Naive thymus-derived CD8-positive, alpha-beta T cell (primary cell): ENCODE data around the gene PDCD6IP. TPM values are rescaled to one million over a fixed set of nuclear protein-coding genes. Genes with fewer than 3 reads are reported as not detected.

ENCODE experiments used
- ATAC-seq, 2 donors: fragments of 150-1000 bp; cut with Tn5 transposase in 1 of 2; sonication (Bioruptor Pico), chemical (Tn5 transposase) in 1 of 2; 1 replicate in 1 of 2; 2 replicates in 1 of 2; pipeline ENCODE4 v1.10.0; 2021; ENCODE audit warnings: mild to moderate bottlenecking in 2 of 2, moderate library complexity in 2 of 2
- POLR2A ChIA-PET: fragments of 350-600 bp; sonication (Branson Sonifier 250); formaldehyde crosslinking; loops from one replicate; lab custom pipeline; 2021; ENCODE audit warnings: antibody characterized with exemption; lab: Charles Lee
- DNase-seq, 10 donors: peaks; one replicate each; pipeline versions ENCODE4 v3.0.0 to v3.0.0-alpha.2; 2020 to 2022
- H3K27ac Mint-ChIP-seq, 10 donors: one replicate each; pipeline ENCODE4 v1.8.0; 2020 to 2022; ENCODE audit warnings: mild to moderate bottlenecking in 10 of 10, mixed read lengths in 10 of 10, moderate library complexity in 4 of 10, inconsistent platforms in 1 of 10
- H3K27me3 Mint-ChIP-seq, 5 donors: one replicate each; pipeline ENCODE4 v1.8.0; 2021 to 2022; ENCODE audit warnings: mixed read lengths in 5 of 5
- H3K36me3 Mint-ChIP-seq, 3 donors: one replicate each; pipeline ENCODE4 v1.8.0; 2020 to 2022; ENCODE audit warnings: mixed read lengths in 3 of 3, mild to moderate bottlenecking in 2 of 3, inconsistent platforms in 1 of 3
- H3K4me1 Mint-ChIP-seq, 4 donors: one replicate each; pipeline ENCODE4 v1.8.0; 2021 to 2022; ENCODE audit warnings: mixed read lengths in 4 of 4
- H3K4me3 Mint-ChIP-seq, 10 donors: one replicate each; pipeline ENCODE4 v1.8.0; 2020 to 2022; ENCODE audit warnings: mild to moderate bottlenecking in 10 of 10, mixed read lengths in 10 of 10, moderate library complexity in 6 of 10, inconsistent platforms in 1 of 10
- H3K9me3 Mint-ChIP-seq, 9 donors: one replicate each; pipeline ENCODE4 v1.8.0; 2020 to 2022; ENCODE audit warnings: mixed read lengths in 9 of 9, mild to moderate bottlenecking in 3 of 9, inconsistent platforms in 1 of 9, moderate library complexity in 1 of 9
- polyA plus RNA-seq, 3 donors: library from polyadenylated mRNA; unstranded; fragments of 300-500 nt; fragmentation: Illumina TruSeq; gene quantifications; one replicate each; pipeline ENCODE4 v1.2.3, GENCODE V29; 2021
- total RNA-seq, 8 experiments: library from RNA in 2 of 8; stranded (reverse) in 2 of 8; gene quantifications; one replicate each; pipeline ENCODE4 v1.2.3 and lab custom pipeline; 2021 to 2026

Gene PDCD6IP
- total and polyA plus RNA-seq, 5 experiments from 2014 or later: 56.9 to 216 (median 61.7) TPM

DNA sequence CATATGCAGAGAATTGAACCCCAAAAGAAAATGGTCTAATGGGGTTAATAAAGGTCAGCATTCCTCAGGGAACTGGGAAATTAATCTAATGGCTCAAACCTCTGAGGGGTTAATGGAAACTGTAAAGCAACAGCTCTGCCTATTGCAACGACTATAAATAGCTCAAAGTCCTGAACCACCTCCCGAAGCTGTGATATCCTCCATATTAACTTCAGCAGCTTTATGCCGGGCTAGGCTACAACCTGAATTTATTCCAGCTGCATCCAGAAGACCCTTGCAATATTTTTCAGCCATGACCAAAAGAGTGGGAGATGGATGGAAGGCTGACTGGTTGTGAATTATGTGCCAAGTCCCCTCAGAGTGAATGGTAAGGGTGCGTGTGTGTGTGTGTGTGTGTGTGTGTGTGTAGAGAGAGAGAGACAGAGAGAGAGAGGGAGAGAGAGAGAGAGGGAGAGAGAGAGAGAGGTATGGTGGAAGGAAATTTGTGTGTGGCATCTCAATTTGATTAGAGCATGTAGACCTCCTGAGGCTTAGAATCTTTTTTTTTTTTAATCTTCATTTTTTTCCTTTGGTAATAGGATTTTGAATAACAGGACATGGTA is 109.9 kb downstream of the PDCD6IP start:
- H3K4me1 Mint-ChIP-seq: no peaks in the 10 kb centered on the region
- H3K9me3 Mint-ChIP-seq: no peaks in the 10 kb centered on the region
- H3K27ac Mint-ChIP-seq: no peak overlapping the region
- DNase-seq (no peak), ATAC-seq (no peak)
- no peaks in the 10 kb centered on the region for H3K27me3 Mint-ChIP-seq
- H3K4me3 Mint-ChIP-seq: no peak overlapping the region
- H3K36me3 Mint-ChIP-seq: no peaks in the 10 kb centered on the region
- POLR2A ChIA-PET: no interaction called here

DNA sequence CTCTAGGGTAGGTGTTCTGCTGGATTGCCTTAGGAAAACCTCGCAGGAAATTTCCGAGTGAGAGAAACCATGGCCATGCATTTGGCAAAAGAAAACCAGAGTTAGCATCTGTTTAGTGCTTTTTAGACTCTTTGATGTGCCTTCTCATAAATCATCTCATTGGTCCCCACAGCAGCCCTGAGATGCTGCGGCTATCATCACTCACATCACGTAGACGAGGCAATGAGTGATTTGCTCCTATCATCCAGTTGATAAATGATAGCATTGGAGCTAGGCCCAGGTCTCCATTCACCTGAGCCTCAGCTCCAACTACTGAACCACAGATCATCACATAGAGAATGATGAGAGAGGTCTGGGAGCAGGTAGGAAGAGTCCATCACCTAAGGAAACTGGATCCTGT is 111.1 kb downstream of the PDCD6IP start:
- Mint-ChIP-seq H3K27ac (no peak overlapping the region), H3K4me1 (no peaks in the 10 kb centered on the region), H3K36me3 (no peaks in the 10 kb centered on the region), H3K27me3 (no peaks in the 10 kb centered on the region), H3K9me3 (no peaks in the 10 kb centered on the region), H3K4me3 (no peak overlapping the region)
- no peak for ATAC-seq
- POLR2A ChIA-PET: no interaction called here
- DNase-seq: no peak

DNA sequence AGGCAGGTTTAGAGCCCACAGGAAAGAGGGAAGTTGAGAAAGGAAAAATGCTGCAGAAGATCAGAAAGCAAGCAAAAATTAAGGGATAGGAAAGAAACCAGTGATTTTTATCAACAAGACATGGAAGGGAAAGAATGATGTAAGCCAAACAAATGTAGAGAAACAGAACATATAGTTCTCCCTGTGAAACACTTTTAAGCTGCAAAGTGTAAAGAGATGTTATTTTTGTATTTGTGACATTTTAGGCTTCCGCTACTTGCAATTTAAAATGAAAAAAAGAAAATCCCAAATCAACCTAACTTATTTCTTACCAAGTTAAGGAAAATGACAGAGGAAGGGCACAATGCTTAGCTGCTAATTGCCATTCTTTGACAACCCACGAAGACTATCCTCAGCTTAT is 111.6 kb downstream of the PDCD6IP start:
- no peak for DNase-seq
- Mint-ChIP-seq H3K4me3 (no peak overlapping the region), H3K36me3 (no peaks in the 10 kb centered on the region), H3K9me3 (no peaks in the 10 kb centered on the region), H3K4me1 (no peaks in the 10 kb centered on the region), H3K27me3 (no peaks in the 10 kb centered on the region), H3K27ac (no peak overlapping the region)
- POLR2A ChIA-PET: no interaction called here
- no peak for ATAC-seq

GRCh38 chr3:33911525-33912322 is 113.3 kb downstream of the PDCD6IP start:
- POLR2A ChIA-PET: no interaction called here
- Mint-ChIP-seq H3K9me3 (no peaks in the 10 kb centered on the region), H3K4me3 (no peak overlapping the region), H3K27me3 (peaks cover 0 to 7% (median 0%) of the 10 kb centered on the region in 5 donors), H3K4me1 (no peaks in the 10 kb centered on the region), H3K27ac (no peak overlapping the region), H3K36me3 (no peaks in the 10 kb centered on the region)
- DNase-seq: no peak
- no peak for ATAC-seq

GRCh38 chr3:33914212-33914611 is 115.8 kb downstream of the PDCD6IP start:
- peaks cover 0 to 7% (median 0%) of the 10 kb centered on the region in 5 donors for H3K27me3 Mint-ChIP-seq
- no peaks in the 10 kb centered on the region for H3K36me3 Mint-ChIP-seq

GRCh38 chr3:33914731-33915379 is 116.4 kb downstream of the PDCD6IP start:
- ATAC-seq: no peak
- H3K4me1 Mint-ChIP-seq: no peaks in the 10 kb centered on the region
- H3K36me3 Mint-ChIP-seq: no peaks in the 10 kb centered on the region
- no peak overlapping the region for H3K27ac Mint-ChIP-seq
- H3K27me3 Mint-ChIP-seq: peaks cover 0 to 7% (median 0%) of the 10 kb centered on the region in 5 donors
- no peaks in the 10 kb centered on the region for H3K9me3 Mint-ChIP-seq
- POLR2A ChIA-PET: no interaction called here
- no peak for DNase-seq
- H3K4me3 Mint-ChIP-seq: no peak overlapping the region

More at GRCh38 chr3:33914212-33914611, 115.8 kb downstream of the PDCD6IP start:
- Mint-ChIP-seq H3K27ac (no peak overlapping the region), H3K9me3 (no peaks in the 10 kb centered on the region), H3K4me1 (no peaks in the 10 kb centered on the region), H3K4me3 (no peak overlapping the region)
- ATAC-seq (no peak), DNase-seq (no peak)
- POLR2A ChIA-PET: no interaction called here

- peaks cover 0 to 2% (median 0%) of the 10 kb centered on the region in 9 donors for H3K9me3 Mint-ChIP-seq
- H3K27ac Mint-ChIP-seq: peak overlapping the region in 1 of 10 donors; percentile 51
- H3K4me3 Mint-ChIP-seq: no peak overlapping the region
- peaks cover 0 to 7% (median 0%) of the 10 kb centered on the region in 5 donors for H3K27me3 Mint-ChIP-seq
- POLR2A ChIA-PET: no interaction called here
- peak in 3 of 10 donors; percentile 10 to 20 (median 12) for DNase-seq
- ATAC-seq: no peak
- H3K4me1 Mint-ChIP-seq: no peaks in the 10 kb centered on the region
- no peaks in the 10 kb centered on the region for H3K36me3 Mint-ChIP-seq
Observed at GRCh38 chr3:33915796-33916546, 117.5 kb downstream of the PDCD6IP start.

- H3K9me3 Mint-ChIP-seq: peaks cover 0 to 2% (median 0%) of the 10 kb centered on the region in 9 donors
- ATAC-seq: no peak
Observed at GRCh38 chr3:33918126-33918756, 119.8 kb downstream of the PDCD6IP start.

More at GRCh38 chr3:33918126-33918756, 119.8 kb downstream of the PDCD6IP start:
- Mint-ChIP-seq H3K4me3 (no peak overlapping the region), H3K4me1 (no peaks in the 10 kb centered on the region), H3K27ac (peak overlapping the region in 2 of 10 donors; percentile 41 to 63), H3K27me3 (peaks cover 0 to 7% (median 0%) of the 10 kb centered on the region in 5 donors), H3K36me3 (no peaks in the 10 kb centered on the region)
- no peak for DNase-seq
- POLR2A ChIA-PET: no interaction called here

Other genes with a start within 250 kb of the PDCD6IP start
- gene CLASP2, start 80.4 kb upstream of the PDCD6IP start, total RNA-seq: 10 to 100 TPM; 59.3 to 60.9 TPM
- 1 to 10 TPM; 4.9 to 6.8 (median 6.0) TPM for gene CLASP2, start 80.4 kb upstream of the PDCD6IP start, polyA plus RNA-seq